Activated naive CD4-positive, alpha-beta T cell treated with anti-CD3 and anti-CD28 coated beads, Interleukin-2, amount 50 U/mL, for 16 hours (primary cell): ENCODE data around the gene SPIB.

ENCODE experiments used
- DNase-seq: peaks from one replicate; pipeline ENCODE4 v3.0.0-alpha.2; 2020

Gene SPIB

DNA sequence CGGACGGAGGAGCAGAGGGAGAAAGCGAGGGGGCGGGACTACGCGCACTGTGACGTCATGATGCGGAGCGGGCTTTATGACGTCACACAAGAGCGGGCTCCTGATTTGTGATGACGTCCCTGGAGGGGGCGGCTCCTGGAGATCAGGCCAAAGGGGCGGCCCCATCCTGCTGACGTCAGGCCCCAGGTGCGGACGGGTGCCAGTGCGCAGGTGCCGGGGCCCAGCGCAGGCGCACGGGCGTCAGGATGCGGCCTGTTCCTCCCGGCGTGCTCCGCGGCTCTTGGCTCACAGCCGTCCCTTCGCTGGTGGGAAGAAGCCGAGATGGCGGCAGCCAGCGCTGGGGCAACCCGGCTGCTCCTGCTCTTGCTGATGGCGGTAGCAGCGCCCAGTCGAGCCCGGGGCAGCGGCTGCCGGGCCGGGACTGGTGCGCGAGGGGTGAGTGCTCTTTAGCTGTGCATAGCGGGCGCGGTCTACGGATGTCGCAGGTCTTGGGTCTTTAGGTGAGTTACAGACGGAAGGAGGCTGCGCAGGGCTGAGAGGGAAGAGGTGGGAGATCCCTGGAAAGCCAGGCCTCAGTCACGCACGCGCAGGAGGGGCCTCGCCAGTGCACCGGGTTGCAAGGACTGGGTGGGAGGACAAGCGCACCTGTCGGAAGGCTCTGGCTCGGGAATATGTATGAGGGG is 57.6 kb downstream of the SPIB start, which contains the start of the genes EMC10 and GARIN5A:
Gene EMC10, plus strand, starts transcription at position 284 of the 683 bp plus-strand sequence. Its CDS starts 38 bp downstream, at position 322.
Gene GARIN5A, minus strand, starts transcription at position 625 of the 683 bp plus-strand sequence. Its CDS starts 460 bp downstream, at position 165.
- DNase-seq: peak; percentile 95

DNA sequence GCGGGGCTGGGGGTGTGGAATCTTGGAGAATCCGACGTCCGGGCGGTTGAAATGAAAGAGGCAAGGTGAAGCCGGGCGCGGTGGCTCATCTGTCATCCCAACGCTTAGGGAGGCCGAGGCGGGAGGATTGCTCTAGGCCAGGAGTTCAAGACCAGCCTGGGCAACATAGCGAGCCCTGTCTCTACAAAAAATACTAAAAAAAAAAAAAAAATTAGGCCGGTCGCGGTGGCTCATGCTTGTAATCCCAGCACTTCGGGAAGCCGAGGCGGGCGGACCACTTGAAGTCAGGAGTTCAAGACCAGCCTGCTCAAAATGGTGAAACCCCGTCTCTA is 58.1 kb downstream of the SPIB start:
- no peak for DNase-seq

DNA sequence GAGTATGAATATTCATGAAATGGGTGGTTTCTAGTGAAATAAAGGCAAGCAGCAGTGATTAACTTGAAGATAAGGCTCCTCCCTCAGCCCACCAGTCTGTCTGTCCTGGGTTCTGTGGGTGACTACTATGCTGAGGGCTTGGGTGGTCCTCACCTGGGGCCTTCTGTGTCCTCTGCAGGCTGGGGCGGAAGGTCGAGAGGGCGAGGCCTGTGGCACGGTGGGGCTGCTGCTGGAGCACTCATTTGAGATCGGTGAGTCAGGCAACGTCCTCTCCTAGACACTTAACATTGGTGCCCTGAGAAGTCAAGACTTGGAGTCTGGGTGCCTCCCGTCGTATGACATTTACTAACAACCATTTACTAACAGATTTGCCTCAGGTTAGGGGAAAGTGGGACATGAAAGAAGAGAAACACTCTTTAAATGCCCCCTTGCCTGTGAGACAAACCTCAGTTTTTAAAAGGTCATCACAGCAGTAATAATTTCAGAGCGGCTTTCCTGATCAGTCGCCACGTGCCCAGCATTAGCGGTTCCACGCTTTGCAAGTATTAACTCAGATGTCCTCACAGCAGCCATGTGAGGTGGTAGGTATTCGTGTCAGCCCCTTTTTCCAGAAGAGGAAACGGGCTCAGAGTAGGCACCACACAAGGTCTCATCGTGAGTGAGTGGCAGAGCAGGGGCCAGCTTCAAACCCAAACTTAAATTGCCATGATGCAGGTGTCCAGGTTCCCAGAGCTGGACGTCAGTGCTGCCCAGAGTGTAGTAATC is 59.2 kb downstream of the SPIB start:
- no peak for DNase-seq

DNA sequence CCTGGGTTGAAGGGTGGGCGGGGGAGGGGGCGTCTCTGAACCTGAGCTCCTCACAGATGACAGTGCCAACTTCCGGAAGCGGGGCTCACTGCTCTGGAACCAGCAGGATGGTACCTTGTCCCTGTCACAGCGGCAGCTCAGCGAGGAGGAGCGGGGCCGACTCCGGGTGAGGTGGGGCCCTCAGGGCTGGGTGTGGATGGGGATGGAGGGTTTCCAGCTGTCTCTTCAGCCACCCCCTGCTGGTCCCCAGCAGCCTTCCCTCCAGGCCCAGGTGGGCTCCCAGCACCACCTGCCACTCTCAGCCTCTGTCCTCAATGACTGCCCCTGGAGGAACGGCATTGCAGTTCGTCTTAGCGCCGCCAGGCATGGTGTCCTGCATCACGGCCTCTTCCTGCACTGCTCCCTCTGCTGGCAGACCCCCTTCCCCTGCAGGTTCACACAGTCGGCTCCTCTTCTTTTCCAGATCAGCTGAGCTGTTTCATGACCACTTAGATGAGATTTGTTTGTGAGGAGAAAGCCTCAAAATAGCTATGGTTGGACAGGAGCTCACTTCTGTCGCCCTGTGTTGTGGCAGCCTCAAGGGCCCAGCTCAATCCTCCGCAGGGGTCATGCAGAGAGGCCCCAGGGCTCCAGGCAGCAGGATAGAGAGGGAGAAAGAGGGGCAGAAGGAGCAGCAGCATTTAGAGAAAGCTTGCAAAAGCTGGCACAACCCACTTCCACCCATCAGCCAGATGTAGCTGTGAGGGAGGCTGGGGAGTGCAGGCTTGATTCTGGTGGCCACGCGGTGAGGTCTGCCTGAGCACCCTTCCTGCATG is 60.4 kb downstream of the SPIB start:
- DNase-seq: no peak

DNA sequence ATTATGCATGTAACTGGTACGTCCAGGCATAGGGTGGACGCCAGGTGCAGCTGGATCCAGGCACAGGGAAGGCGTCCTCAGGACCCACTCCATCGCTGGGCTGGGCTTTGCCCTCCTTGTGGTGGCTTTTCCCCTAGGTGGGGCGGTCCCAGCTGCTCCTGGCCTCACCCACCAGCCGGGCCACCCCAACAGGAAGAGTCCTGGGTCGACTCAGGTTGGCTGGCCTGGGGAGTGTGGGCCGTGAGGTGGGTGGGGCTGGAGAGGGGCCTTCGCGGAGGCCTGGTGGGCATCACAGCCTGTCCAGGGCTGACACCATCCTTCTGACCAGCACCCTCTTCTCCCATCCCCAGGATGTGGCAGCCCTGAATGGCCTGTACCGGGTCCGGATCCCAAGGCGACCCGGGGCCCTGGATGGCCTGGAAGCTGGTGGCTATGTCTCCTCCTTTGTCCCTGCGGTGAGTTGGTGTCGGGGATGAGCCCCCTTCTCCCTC is 61.1 kb downstream of the SPIB start:
- DNase-seq: no peak

DNA sequence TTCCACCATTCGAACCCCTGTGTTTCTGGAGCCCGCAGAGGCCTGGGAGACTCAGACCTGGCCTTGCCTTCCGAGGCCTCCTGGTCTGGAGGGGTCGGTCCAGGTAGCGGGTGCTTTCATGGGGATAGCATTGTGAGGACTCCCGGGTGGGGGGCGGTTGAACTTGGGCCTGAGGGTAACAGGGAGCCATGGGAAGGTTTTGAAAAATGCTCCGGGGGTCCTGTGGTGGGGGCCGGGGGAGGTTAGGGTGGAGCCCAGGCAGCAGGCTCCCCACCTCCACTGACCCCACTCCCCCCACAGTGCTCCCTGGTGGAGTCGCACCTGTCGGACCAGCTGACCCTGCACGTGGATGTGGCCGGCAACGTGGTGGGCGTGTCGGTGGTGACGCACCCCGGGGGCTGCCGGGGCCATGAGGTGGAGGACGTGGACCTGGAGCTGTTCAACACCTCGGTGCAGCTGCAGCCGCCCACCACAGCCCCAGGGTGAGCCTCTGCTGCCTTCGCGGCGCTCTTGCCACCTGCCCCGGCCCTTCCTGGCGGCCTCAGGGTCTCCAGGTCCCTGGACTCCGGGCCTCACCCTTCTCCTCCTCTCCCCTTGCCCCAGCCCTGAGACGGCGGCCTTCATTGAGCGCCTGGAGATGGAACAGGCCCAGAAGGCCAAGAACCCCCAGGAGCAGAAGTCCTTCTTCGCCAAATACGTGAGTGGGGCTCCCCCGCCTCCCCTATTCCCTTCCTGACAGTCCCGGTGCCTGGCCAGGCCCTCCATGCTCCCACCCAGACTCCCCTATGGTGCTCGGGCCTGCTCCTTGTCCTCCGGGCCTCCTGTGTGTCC is 61.8 kb downstream of the SPIB start:
- DNase-seq: no peak
